Adrenal gland (tissue), 5 donors: ENCODE measurements around the gene GPR35.

Source experiments
- CTCF ChIP-seq, 6 experiments: fragments of 450-650 bp in 4 of 6; fragments of 200-600 bp in 2 of 6; sonication (generic) in 1 of 6; IDR thresholded peaks; 1 replicate in 5 of 6; 2 replicates in 1 of 6; pipeline versions ENCODE4 v1.5.1 to v1.8.0; 2016 to 2021; ENCODE audit warnings: antibody characterized with exemption in 6 of 6, mild to moderate bottlenecking in 2 of 6, moderate library complexity in 1 of 6
- POLR2A ChIP-seq, 2 donors: fragments of 450-650 bp; IDR thresholded peaks; one replicate each; pipeline ENCODE4 v1.6.1; 2017; ENCODE audit warnings: antibody characterized with exemption in 2 of 2, mild to moderate bottlenecking in 2 of 2, moderate library complexity in 1 of 2
- donor health status: DM: no; HTN: no; CAD: no.

- TF ChIP-seq CTCF (IDR thresholded peaks at IDR 0.05) (no peak), POLR2A (IDR thresholded peaks at IDR 0.05) (no peak)
These were observed 32.1 kb upstream of the GPR35 start for GRCh38 chr2:240593026-240593702.
